Left forelimb (tissue), 1 donor: ENCODE measurements around the gene DCAF8L1.
"Not testable (repeated sequence)": the region's sequence is repeated elsewhere in the genome, so short reads cannot be mapped to it uniquely, and the experiment has no call there.

Source experiments
- DNase-seq: peaks from one replicate; pipeline ENCODE4 v3.0.0-alpha.2; 2018; ENCODE audit warnings: low spot score

The DCAF8L1 gene

GRCh38 chrX:27981349-27981748, at the start of gene DCAF8L1:
Gene DCAF8L1 (minus strand): TSS chrX:27981449. CDS start chrX:27981334, 115 bp downstream.
- DNase-seq: no peak

DNA sequence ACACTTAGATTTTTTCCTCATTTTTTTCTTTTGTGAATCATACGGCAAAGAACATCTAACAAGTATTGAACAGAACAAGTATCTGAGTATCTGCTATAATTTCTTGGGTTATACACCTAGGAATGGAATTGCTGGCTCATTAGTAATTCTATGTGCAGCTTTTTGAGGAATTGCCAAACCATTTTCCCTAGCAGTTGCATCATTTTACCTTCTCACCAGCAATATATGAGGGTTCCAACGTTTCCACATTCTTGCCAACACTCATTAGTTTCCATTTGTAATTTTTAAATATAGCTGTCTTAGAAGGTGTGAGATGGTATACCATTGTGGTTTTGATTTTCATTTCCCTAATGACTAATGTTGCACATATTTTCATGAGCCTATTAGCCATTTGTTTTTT, 41.1 kb upstream of the DCAF8L1 start:
- DNase-seq: no peak

DNA sequence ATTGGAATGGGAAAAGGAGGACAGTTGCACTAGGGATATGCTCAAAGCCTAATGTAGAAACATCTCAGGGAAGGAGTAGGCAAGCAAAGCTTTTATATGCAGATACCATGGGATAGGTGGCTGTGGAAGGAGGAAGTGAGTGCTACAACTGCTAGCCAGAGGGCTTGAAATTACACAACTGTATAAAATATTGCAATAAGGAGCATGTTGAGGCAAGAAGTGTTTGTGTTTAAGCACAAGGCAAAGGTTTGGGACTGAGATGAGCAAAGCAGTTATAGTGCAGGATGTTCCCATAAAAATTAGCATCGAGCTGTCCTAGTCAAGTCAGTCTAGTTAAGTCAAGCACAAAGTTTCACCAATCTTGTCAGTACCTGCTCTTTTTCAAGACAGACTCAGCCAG, 35.6 kb upstream of the DCAF8L1 start:
- no peak for DNase-seq

- no peak for DNase-seq
Observed at GRCh38 chrX:28015993-28016392, 34.7 kb upstream of the DCAF8L1 start.

DNA sequence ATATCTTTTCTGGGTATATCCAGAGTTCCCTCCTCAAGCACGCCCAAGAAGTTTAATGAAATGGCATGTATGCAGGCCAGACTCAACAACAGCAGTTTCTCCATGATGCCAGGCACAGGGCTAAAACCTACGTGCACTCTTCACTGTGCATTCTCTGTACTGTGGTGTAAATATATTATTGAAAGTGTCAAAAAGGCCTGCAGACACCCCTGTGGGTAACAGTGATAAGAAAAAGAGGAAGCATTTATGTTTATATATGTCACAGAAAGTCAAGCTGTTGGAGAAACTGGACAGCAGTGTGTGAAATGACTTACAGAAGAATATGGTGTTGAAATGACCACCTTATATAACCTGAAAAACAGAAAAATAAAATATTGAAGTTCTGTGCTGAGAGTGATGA, 29.6 kb upstream of the DCAF8L1 start:
- DNase-seq: no peak

DNA sequence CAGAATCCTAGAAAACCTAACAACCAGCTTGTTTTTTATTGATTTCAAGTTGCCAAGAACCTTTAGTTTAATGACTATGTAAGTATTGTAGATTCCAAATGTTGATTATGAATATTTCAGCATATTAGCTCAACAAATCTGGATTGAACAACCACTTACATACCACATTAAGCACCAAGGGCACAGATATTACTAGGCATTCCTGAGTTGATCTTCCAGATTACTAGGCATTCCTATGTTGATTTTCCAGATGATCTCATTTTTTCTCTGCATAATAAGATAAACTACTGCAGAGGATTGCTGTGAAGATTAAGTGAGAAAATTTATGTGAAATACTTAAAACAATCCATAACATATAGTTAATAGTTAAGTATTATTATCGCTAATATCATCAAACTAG, 17.4 kb upstream of the DCAF8L1 start:
- no peak for DNase-seq

DNA sequence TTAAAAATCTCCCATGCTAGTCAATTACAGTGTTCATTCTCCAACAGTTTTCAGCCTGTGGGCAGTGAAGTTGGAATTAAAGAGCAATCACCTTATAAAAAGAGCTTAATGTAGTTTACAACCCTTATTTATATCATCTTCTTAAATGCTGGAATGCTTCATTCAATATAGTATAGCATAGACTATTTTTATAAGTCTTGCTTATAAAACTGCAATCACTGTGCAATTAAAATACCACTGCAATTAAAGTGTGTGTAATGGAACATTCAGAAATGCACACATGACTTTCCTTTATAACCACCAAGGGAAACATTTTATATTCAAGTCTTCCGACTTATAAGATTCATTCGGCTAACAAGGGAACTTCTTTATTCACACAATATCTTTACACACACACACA, 16.4 kb upstream of the DCAF8L1 start:
- no peak for DNase-seq

- DNase-seq: no peak
Observed at GRCh38 chrX:27996132-27996531, 14.9 kb upstream of the DCAF8L1 start.

DNA sequence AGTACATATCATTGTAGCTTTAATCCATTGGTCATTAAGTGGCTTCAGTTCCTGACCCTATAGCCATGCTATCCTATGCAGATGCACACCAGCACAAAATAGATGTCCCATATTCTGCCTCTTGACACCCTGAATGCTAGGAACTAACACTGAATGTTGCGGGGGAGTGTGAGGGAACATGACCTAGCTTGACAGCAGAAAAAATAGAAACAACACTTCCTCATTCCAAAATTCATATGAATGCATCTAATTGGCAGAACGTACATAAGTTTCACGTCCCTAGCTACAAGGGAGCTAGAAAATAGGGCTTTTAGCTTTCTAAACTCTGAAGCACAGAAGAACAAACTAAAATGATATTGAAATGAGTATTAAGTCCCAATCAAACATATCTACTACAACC, 14.4 kb upstream of the DCAF8L1 start:
- DNase-seq: no peak

DNA sequence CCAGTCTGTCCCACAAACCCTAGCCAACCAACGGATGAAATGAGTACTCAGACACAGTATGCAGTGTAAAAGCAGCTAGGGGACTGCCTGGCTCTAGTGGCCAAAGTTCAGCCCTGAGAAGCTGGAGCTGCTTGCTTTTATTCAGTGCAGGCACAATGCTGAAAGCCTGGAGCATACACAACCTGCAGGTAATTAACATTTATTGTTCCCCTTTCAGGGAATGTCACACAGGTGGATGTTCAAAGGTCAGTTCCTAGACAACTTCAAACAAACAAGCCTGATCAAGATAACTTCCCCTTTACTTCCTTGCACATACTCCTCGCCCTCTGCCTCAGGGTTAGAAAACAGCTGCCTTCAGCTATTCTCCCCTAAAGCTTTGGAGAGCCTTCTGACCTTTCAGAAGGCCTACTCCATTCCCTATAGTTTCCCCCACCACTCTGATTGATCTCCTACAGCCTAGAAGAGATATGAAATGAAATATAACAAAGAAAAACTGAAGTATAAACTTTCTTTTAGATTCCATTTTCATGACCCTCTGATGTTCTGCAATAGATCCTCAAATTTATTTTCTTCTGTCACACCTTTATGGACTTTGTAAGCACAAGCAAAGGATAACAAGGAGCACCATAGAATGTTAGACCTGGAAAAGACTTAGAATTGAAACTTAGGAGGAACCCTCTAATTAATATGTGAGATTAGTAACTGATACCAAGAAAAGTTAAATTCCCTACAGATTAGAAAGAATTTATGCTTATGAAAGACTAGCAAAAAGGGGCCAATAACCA, 6.8 kb upstream of the DCAF8L1 start:
- no peak for DNase-seq

DNA sequence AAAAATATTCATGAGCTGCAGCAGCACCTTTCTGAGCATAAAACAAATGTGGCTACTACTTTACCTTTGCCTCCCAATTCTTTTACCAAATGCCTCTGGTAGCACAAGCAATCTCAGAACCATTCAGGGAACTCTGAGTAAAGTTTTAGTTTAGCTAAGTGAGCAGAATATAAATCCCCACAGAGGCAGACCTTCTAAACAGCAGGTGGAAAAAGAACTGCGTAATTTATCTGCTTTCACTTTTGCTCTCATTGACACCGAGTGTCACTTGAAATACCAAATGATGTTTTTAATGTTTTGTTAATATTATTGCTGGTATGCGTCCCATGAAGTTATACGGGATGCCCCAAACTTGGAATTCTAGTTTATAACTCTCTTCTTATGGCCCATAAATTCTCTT, 4.3 kb downstream of the DCAF8L1 start:
- DNase-seq: not testable (repeated sequence)

DNA sequence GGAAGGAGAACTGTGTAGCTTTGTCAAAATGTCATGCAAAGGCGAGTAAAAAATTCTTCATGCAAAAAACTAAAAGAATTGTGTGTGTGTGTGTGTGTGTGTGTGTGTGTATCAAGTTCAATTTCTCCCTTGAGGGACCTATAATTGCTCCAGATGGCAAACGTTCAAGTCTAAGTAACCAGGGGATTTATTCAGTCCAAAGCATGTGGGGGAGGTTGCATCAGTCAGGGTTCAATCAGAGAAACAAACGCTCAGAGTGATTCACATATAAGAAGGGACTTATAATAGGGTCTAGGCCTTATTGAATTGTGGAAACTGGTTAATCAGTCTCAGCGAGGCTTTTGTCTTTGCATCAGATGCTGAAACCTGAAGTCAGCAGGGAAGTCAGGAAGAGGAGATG, 5.0 kb downstream of the DCAF8L1 start:
- no peak for DNase-seq

GRCh38 chrX:27968878-27969277, 12.4 kb downstream of the DCAF8L1 start:
- no peak for DNase-seq

GRCh38 chrX:27968352-27968751, 12.9 kb downstream of the DCAF8L1 start:
- no peak for DNase-seq

DNA sequence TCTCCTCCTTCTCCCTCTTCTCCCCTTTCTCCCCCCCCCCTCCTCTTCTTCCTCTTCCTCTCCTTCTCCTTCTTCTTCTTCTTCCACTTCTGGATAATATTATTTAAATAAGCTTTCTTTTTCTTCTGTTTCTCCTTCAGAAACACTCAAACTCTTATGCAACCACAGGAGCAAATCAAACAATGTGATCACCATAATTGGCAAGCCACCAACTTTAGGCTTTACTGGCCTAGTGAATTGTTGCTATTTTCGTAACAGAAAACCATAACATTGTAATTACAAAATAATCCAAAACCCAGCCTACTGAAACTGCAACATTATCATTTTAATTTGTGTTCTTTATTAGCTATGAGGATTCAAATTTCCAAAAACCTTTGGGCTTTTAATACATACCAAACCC, 14.3 kb downstream of the DCAF8L1 start:
- DNase-seq: no peak

DNA sequence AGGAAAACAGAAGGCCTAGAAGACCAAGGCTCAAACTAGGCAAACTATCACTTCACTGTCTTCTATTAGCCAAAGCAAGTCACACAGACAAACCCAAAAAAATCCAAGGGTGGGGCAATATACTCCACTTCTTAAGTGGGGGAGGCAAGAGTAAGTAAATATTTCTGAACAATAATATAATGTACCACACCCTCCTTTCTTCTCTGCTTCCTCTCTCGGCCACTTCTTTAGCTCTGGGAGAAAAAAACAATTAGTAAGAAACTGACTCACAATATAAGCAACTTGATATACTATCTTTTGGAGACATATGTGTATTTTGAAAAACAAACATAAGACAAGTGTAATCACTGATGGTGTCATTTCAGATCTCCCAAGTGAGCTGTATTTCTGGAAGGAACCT, 14.8 kb downstream of the DCAF8L1 start:
- no peak for DNase-seq

DNA sequence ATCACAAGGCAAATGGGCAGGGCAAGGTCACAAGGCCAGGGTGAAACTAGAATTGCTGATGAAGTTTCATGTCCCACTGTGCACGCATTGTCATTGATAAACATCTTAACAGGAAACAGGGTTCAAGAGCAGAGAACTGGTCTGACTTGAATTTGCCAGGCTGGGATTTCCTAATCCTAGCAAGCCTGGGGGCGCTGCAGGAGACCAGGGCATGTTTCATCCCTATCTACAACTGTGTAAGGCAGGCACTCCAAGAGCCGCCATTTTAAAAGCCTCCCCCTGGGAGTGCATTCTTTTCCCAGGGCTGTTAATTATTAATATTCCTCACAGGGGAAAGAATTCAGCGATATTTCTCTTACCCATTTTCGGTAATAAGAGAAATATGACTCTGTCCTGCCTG, 15.9 kb downstream of the DCAF8L1 start:
- not testable (repeated sequence) for DNase-seq

DNA sequence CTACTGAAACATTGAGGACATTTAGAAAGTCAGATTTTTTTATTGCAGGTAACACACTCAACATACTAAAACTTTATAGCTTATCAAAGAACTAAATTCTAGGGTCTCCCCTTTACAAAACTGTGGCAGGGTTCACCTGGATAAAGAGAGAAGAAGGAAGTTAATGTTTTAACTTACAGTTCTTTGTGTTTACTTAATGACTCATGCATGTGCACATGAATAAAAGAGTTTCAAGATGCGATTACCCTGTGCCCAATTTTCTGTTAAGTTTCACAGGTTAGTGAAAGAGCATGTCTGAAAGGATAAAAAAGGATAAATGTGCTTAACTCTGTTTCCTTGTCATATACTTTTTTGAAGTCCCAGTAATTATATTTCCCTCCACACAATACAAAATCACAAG, 16.8 kb downstream of the DCAF8L1 start:
- no peak for DNase-seq

GRCh38 chrX:27960410-27960809, 20.8 kb downstream of the DCAF8L1 start:
- not testable (repeated sequence) for DNase-seq

- no peak for DNase-seq
Observed at GRCh38 chrX:27953171-27953570, 28.1 kb downstream of the DCAF8L1 start.

- DNase-seq: no peak
Observed at GRCh38 chrX:27933361-27933760, 47.9 kb downstream of the DCAF8L1 start.
